Astrocyte of the cerebellum (primary cell): ENCODE results near the gene OR52I2.

Source experiments
- DNase-seq: peaks from one replicate; pipeline ENCODE4 v3.0.0-alpha.2; 2011; ENCODE audit warnings: low read depth
- H3K4me3 ChIP-seq: 2 replicates; pipeline ENCODE4 v1.5.1; 2011; ENCODE audit warnings: mild to moderate bottlenecking, low read depth, low read length, moderate library complexity
- in situ Hi-C: cut with HindIII; loops from 2 replicates; pipeline ENCODE4 v1.10.0; 2017; ENCODE audit warnings: low sequenced_read_pairs
- TF ChIP-seq, protein P1 (sequence below): IDR thresholded peaks from 2 replicates; pipeline ENCODE4 v1.5.1; 2012; ENCODE audit warnings: low read length, low read depth, moderate library complexity, mild to moderate bottlenecking; ENCODE audit errors: missing control alignments

The OR52I2 gene

GRCh38 chr11:4639931-4640330 is 58.4 kb downstream of the OR52I2 start:
- TF ChIP-seq, protein P1, sequence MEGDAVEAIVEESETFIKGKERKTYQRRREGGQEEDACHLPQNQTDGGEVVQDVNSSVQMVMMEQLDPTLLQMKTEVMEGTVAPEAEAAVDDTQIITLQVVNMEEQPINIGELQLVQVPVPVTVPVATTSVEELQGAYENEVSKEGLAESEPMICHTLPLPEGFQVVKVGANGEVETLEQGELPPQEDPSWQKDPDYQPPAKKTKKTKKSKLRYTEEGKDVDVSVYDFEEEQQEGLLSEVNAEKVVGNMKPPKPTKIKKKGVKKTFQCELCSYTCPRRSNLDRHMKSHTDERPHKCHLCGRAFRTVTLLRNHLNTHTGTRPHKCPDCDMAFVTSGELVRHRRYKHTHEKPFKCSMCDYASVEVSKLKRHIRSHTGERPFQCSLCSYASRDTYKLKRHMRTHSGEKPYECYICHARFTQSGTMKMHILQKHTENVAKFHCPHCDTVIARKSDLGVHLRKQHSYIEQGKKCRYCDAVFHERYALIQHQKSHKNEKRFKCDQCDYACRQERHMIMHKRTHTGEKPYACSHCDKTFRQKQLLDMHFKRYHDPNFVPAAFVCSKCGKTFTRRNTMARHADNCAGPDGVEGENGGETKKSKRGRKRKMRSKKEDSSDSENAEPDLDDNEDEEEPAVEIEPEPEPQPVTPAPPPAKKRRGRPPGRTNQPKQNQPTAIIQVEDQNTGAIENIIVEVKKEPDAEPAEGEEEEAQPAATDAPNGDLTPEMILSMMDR = no peak
- DNase-seq = no peak
- H3K4me3 ChIP-seq = no peak overlapping the region
- in situ Hi-C loops = no loop called here

GRCh38 chr11:4641501-4641900 is 60.0 kb downstream of the OR52I2 start:
- in situ Hi-C loops = no loop called here
- TF ChIP-seq, protein P1 = no peak
- no peak overlapping the region for H3K4me3 ChIP-seq
- DNase-seq = no peak

DNA sequence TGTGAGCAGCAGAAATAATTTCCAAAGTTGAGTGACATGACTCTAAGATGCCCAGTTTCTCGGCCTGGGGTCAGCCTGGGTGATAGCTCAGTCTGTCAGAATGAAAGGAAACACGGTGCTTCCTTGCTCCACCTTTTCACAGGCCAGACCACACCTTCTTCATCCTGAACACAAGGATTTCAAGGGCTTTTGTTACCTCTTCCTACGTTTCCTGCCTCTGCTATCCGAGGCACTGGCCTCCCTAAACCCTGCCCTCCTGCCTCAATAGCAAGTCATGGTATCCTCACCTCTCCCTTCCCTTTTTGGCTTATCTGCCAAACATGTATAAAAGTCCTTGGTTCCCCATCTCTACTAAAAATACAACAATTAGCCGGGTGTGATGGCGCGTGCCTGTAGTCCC is 60.5 kb downstream of the OR52I2 start:
- in situ Hi-C loops = no loop called here
- no peak for DNase-seq
- TF ChIP-seq, protein P1 = no peak

More for the DNA sequence above, 60.5 kb downstream of the OR52I2 start:
- H3K4me3 ChIP-seq = no peak overlapping the region
